ENCODE measurements around the gene OLFM3.

The OLFM3 gene

DNA sequence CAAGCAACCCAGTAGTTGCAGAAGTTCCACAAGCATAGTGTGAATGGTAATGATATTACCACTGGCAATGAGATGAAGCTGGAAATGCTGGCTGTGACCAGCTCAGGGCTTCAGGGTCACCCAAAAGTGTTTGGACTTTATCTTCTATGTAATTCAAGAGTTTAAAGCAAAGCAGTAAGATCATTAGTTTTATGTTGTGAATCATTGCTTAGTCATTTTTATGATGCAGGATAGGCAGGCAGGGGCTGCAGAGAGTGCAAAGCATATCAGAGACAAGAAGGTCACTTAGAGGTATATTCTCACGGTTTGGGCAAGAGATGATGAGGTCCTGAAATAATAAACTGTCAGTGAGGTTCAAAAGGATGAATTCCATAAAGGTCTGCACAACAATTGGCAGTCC is 147.4 kb downstream of the OLFM3 start:
- DNase-seq (ENCODE audit: low read depth in 2 of 2) = no peak

DNA sequence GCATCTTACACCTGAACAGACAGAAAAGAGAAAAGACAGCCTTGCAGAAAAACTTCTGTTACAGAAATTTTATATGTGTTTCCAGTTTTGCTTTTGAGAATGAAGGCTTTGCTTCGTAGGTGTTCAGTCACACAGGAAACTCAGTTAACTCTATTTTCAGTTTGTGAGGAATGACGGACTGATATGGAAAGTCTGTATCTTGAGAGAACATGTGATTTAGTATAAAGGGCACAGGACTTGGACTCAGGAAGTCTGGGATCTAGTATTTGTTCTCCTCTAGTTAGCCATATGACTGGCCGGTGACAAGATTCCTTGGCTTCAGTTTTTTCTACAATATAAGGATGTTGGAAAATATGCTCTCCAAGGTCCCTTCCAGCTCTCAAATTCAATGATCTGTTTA is 149.1 kb downstream of the OLFM3 start:
- DNase-seq (ENCODE audit: low read depth in 2 of 2) = no peak

DNA sequence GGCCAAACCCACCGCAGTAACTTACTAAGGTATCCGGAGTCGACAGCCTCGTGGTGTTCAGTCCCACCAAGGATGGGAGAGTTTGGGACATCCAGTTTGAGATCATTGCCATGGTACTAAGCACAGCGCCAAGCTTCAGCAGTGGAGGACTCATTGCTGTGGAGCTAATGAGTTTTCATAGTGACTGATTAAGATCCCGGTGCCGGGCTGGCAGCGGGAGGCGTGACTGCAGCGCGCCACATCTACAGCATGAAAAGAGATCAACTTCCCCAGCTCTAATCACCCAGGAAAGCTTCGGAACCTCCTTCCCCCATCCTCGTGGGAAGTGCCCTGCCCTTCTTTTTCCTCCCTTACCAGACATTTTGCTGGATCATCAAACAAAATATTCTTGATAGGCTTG is 149.9 kb downstream of the OLFM3 start:
- no peak for DNase-seq (ENCODE audit: low read depth in 2 of 2)

DNA sequence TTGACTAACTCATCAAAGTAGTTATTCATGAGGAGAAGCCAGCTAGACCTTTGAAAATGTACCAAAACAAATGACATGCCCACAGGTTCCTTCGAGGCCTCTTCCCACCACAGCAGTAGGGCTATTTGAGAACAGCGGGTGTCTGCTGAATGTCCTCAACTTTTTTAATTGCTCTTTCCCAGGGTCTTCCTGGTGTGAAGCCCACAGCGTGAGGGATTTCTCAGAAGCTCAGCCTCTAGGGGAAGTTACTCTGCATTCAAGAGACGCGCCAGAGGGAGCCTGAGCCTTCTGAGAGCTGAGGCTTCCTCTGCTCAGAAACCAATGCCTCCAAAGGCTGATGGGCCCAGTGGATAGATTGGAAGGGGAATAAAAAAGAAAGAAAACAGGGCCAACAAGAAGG is 153.6 kb downstream of the OLFM3 start:
- DNase-seq (ENCODE audit: low read depth in 2 of 2) = no peak

DNA sequence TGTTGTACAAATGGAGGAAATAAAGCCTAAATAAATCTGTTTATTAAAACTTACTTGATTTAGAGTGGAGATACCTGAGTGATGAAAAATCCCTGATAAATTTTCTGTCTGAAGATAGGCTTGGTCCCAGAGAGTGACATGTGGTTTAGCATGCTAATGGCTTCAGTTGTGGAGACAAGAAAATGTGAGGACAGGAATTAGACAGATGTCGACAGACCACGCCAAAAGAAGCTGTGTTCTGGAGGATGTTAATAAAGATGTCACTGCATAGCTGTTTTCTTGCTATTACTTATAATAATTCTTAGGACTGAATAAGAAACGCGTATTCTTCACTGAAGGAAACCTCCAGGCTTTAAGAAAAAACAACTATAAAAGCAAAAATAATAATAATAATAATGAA is 154.9 kb downstream of the OLFM3 start:
- no peak for DNase-seq (ENCODE audit: low read depth in 2 of 2)

DNA sequence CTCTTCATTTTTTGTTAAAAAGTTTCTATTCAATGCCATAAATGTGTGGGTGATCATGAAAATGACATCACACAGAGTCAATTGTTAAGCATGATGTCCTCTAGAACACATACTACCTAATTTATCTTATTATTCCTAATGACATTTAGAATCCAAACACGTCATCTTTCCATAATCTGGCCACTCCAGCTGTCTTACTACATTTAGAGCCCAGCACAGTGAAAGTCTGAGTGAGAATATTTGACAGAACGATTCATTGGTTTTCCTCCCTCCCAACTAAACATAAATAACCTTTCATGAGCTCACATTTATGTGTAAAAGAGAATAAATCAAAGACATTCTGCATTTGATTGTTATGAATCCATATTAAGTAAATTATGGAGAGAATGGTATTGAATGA is 160.7 kb downstream of the OLFM3 start:
- no peak for DNase-seq (ENCODE audit: low read depth in 2 of 2)

DNA sequence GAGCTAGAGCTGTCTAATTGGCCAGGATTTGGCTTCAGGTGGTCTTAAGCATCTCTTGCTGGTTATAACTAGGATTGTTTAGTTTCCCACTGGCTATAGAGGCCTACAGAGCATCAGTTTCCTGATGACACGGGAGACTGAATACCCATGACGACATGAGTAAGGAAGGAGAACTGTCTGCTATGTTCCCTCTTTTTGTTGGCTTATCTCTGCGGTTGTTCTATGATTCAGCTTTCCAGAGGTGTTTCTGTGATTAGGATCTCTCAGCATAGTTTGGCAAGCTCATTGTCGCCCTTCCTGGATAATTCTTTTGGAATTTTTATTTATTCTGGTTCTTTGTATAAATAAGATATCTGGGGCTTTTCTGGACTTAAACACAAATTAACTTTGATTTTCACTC is 163.4 kb downstream of the OLFM3 start:
- no peak for DNase-seq (ENCODE audit: low read depth in 2 of 2)

DNA sequence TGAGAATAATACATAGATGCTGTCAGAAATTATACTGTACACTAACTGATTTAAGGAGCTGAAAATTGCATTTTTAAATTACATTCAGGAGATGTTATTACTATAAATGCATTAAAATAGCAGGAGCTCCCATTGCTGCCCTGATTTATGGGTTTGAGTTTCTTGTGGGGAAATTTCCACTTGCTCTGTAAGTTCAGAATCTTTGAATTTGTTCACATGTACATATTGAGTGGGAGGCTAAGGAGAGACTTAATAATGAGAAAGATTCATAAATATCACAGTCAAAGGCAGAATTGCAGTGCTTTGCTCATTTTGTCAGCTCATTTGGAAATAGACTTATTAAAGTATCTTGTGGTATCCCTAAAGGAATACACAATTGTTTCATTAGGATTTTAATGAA is 170.3 kb downstream of the OLFM3 start:
- DNase-seq (ENCODE audit: low read depth in 2 of 2) = no peak

DNA sequence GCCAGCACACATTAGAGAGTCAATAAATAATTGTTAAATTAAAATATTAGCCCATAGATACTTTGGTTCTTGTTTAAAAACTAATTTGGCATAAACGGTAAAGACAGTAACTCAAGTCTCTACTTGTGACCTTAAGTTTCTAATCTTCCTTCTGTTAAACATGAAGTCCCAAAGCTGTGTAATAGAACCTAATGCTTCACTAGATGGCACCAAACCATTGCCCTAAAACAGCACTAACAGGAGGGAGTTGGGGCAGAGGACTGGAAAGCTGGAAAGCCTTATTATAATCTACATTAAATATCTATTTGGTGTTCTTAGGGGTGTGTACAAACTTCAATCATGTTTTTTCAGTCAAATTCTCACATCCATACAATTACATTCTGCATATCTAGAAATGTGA is 176.7 kb downstream of the OLFM3 start:
- no peak for DNase-seq (ENCODE audit: low read depth in 2 of 2)

DNA sequence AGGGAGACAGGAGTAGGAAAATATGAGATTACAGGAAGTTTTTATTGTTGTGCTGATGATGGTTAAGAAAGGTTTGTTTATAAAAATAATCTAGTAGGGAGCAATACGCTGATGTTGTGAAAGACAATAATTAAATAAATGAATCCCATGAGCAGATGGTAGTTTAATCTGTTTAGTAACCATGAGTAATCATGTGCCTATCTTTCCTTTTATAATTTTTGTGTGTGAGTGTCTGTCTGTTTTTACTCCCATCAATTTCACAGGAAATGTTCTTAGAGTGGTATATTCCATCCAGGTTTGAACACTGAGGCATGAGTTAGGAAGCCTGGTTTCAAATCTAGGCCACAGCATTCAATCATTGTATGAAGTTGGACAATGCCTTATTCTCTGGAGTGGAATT is 180.5 kb downstream of the OLFM3 start:
- no peak for DNase-seq (ENCODE audit: low read depth in 2 of 2)

DNA sequence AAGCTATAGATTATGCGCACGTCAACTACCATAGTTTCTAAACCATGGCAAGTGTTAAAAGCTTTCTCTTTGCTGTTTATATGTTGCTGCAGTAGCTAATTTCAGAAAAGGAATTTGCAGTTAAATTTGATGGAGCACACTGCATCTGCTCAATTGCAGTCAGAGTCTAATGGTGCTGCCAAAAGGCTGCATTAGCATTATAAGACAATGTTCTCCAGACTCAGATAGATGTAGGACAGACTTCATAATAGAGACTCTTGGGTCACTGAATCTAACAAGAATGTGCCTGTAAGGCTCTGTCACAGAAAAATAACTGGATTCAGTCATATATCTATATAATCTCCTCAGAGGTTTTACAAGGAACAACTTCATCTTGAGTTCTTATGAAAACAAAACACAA is 198.3 kb downstream of the OLFM3 start:
- no peak for DNase-seq (ENCODE audit: low read depth in 2 of 2)

DNA sequence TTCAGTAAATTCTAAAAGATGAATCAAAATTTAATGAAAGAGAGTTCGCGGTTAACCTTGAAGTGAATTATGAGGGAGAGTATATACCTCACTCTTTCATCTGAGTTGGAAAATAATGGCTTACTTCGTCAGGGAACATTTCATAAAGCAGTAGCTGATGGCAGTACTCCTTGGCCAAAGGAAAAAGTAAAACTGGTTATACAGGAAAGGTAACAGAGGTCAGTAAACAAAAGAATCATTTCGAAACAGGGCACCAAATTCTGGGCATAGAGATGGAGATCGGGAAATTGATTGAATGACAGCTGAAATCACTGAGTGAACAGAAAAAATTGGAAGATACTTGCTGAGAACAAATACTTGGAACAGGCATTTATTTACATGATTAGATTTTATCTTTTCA is 199.0 kb downstream of the OLFM3 start:
- no peak for DNase-seq (ENCODE audit: low read depth in 2 of 2)

DNA sequence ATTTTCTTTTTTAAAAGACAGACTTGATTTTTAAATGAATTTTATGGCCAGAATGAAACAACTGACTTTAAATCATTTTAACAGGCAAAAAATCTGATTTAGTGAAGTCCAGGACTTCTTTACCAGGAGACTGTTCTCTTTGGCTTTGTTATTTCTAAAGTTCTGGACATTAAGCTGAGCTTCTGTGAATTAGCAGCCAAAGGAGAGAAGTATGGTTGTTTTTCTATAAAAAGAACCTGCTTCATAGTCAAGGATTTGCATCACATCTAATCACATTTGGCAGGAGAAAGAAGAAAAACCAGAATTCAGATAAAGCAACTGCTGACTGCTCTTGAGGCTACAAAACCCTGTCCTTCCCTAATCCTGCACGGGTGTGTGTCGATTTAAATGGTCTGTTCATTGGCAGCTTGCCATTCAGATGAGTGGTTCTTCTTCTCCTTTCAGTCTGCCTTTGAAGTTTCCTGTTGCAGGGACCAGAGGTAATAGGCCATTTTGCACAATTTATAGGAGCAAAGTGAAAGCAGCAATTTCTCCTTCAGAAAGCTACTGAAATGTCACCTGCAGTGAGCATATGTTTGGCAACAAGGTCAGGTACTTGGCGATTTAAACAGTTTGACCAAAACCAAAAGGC is 215.4 kb downstream of the OLFM3 start:
- no peak for DNase-seq (ENCODE audit: low read depth in 2 of 2)

DNA sequence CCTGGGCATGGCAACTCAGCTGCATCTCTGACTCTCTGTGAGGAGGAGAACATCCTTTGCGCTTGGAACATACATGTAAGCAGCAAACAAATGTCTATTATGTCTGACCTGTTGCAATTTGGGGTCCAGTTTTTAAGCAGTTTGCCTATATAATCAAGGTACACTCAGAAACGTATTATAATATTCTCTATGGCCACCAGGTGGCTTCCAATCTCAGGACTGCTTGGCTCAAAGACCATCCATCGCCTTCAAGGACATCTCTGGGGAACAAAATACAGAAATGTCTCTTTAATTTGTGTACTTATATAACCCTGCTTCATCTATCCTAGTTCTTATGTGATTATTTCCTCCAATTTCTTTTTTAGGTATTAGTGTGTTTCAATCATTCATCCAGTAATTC is 227.2 kb downstream of the OLFM3 start:
- DNase-seq (ENCODE audit: low read depth in 2 of 2) = no peak

DNA sequence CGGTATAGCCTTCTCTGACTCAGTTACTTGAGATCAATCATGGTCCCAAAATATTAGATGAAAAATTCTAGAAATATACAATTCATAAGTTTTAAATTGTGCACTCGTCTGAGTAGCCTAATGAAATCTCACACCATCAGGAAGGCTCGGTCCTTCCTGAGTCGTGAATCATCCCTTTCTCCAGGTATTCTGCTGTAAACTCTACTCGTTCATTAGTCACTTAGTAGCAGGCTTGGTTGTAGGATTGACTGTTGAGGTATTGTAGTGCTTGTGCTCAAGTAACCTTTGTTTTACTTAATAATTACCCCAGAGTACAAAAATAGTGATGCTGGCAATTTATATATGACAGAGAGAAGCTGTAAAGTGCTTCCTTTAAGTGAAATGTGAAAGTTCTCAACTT is 238.7 kb downstream of the OLFM3 start:
- DNase-seq (ENCODE audit: low read depth in 2 of 2) = no peak

DNA sequence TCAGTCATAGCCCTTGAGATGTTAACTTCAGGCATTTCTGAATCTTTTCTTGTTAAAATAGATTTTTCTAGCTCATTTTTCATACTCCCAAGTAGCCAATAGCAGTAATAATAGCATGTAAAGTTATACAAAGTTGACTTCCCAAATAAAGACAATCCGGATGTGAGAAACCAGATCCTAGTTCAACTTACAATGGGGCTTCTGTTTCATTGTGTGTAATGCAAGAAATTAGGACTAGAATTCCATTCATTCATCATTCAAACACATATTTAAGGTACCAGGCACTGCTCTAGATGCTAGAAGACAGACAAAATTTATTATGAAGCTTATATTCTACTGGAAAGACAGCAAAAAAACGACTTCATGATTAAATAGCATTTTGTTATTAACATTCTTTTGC is 240.3 kb downstream of the OLFM3 start:
- DNase-seq (ENCODE audit: low read depth in 2 of 2) = no peak
